PC-3 (cell line): Measurements from ENCODE around the gene TFIP11.

Experiments
- EZH2 ChIP-seq: fragments of 300-600 bp; sonication (generic); IDR thresholded peaks from one replicate; pipeline ENCODE4 v1.6.1; 2017; ENCODE audit warnings: antibody characterized with exemption, mild to moderate bottlenecking, low read length; ENCODE audit not compliant: unreplicated experiment
- EZH2phosphoT487 ChIP-seq: fragments of 300-600 bp; sonication (generic); IDR thresholded peaks from 2 replicates; pipeline ENCODE4 v1.6.1; 2018; ENCODE audit warnings: mild to moderate bottlenecking, antibody characterized with exemption, low read length, borderline replicate concordance
- TF ChIP-seq, protein P1 (sequence below): fragments of 300-600 bp; sonication (generic); conservative IDR thresholded peaks from 2 replicates; pipeline ENCODE4 v1.5.1; 2017; ENCODE audit warnings: antibody characterized with exemption, low read depth, mild to moderate bottlenecking, low read length

DNA sequence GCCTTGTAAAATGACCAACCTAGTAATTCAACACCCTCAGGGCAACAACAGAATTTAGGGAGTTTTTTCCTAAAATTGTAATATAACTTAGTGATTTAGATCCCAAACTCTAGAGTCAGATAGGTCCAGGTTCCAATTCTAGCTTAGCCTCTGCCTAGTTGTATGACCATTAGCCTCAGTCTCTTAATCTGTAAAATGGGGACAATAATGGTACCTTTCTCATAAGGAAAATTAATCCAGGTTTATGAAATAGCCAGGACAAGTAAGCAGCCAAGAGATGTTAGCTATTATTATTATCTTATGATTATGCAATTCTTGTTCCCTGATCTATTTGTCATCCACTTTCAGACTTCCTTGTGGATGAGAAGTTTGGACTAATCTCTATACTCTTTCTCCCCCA lies 4.1 kb downstream of the TFIP11 start:
- TF ChIP-seq, protein P1, sequence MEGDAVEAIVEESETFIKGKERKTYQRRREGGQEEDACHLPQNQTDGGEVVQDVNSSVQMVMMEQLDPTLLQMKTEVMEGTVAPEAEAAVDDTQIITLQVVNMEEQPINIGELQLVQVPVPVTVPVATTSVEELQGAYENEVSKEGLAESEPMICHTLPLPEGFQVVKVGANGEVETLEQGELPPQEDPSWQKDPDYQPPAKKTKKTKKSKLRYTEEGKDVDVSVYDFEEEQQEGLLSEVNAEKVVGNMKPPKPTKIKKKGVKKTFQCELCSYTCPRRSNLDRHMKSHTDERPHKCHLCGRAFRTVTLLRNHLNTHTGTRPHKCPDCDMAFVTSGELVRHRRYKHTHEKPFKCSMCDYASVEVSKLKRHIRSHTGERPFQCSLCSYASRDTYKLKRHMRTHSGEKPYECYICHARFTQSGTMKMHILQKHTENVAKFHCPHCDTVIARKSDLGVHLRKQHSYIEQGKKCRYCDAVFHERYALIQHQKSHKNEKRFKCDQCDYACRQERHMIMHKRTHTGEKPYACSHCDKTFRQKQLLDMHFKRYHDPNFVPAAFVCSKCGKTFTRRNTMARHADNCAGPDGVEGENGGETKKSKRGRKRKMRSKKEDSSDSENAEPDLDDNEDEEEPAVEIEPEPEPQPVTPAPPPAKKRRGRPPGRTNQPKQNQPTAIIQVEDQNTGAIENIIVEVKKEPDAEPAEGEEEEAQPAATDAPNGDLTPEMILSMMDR = no peak
- TF ChIP-seq EZH2phosphoT487 = no peak
- no peak for TF ChIP-seq EZH2
